GM19324 (cell line): ENCODE data around the gene FSD1L.
"Not testable (repeated sequence)": the region's sequence is repeated elsewhere in the genome, so short reads cannot be mapped to it uniquely, and the experiment has no call there.

Experiments
- ATAC-seq: cut with Tn5 transposase; IDR thresholded peaks from one replicate; pipeline ENCODE4 v1.9.1; 2021; ENCODE audit warnings: mild to moderate bottlenecking, moderate library complexity; ENCODE audit not compliant: unreplicated experiment, low FRiP score

FSD1L gene

DNA sequence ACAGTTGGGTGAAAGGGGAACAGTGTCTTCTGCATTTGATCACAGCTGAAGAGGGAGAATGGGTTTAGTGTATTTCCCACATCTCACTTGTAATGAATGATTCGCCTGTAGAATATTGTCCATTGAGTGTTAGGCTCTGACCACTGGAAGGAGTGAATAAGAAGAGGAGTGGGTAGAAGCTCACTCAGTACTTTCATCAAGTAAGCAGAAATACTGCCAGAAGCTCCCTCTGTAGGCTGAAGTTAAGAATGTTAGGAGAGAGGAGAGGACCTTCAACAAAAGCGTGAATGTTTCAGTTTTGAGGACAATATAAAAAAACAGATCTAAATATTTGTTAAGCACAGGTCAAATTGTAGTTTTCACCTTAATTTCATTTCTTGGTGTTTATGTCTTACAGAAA, 27.5 kb downstream of the FSD1L start:
- no peak for ATAC-seq

DNA sequence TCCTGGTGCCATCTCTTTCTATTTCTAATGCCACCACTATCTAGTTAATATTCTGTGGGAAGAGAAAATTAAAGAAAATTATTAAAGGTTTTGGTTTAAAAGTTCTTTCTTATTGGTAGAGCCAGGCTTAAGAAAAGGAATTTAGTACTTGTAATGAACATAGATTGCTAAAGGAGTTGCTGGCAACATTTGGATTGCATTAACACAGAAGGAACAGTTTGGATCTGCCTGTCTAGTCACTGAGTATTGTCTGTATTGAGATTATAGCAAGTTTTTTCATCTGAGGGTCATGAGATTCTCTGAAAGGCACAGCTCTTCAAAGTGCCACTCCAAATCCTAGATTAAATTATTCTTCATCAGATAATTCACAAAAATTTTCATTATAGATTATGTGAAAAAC, 32.0 kb downstream of the FSD1L start:
- ATAC-seq, result no peak

DNA sequence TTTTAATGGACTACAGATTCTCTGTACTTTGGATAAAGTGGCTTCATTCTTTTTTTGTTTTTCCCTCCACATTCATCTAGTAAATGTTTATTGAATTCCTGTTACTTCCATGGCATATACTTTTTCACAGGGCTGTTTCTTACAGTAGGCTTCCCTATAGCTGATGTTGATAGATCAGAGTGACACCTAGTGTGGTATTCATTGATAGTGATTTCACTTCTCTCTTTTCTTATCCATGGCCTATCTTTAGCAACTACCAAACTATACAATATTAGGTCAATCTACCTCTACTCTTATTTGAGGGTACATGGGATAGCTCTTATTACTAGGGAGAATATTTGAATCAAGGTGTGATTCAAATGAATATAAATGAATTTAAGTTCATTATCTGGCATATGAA, 35.8 kb downstream of the FSD1L start:
- ATAC-seq, result peak; percentile 61

DNA sequence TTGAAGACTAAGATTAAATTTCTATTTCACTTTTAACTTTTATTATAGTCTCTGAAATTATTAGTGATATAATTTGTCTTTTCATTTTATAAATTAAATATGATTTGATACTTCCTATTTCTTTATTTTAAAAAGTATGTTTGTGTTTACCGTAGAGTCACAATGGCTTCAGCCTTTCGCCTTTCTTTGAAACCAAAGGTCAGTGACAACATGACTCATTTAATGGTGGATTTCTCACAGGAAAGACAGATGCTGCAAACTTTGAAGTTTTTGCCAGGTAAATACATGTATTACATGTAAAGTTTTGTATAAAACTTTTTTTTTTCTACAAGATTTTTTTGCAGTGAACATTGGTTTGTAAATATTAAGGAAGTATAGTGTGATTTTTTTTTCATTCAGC, 36.4 kb downstream of the FSD1L start:
- no peak for ATAC-seq

GRCh38 chr9:105485131-105485530, 37.3 kb downstream of the FSD1L start:
- no peak for ATAC-seq

- no peak for ATAC-seq
Measured at GRCh38 chr9:105496826-105497225, 49.0 kb downstream of the FSD1L start.

DNA sequence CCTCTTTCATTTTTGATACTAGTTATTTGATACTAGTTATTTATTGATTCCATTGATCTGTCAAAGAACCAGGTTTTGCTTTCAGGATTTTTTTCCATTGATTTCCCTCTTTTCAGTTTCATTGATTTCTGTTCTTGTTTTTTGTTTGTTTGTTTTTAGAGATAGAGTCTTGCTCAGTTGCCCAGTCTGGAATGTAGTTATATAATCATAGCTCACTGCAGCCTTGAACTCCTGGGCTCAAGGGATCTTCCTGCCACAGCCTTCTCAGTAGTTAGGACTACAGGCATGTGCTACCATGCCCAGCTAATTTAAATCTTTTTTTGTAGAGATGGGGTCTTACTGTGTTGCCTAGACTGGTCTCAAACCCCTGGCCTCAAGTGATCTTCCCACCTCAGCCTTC, 49.9 kb downstream of the FSD1L start:
- ATAC-seq, result no peak

DNA sequence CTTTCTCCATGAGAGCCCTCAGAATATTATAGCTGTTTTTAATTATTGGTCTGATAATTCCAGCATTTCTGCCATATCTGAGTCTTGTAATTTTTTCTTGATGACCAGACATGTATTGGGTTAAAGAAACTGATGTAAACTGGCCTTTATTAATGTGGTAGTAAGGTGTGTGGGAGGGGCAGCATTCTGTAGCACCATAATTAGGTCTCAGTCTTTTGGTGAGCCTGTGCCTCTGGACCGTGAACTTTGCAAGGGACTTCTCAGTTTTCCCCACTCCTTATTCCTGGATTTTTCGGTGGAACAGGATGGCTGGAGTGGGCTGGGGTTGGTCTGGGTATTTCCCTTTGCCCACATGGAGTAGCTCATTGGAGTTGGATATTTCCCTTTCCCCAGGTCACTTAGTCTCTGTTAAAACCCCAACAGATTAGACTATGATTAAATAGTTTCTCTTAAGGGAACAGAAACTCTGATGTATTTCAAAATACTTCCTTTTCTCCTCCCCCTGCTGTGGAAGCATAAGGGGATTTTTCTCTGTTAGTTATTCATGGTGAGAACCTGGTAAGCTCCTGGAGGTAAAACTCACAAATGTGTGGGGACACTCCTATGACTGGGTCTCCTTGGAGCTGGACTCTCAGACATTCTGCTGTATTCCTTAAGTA, 52.4 kb downstream of the FSD1L start:
- ATAC-seq, result peak; percentile 76

GRCh38 chr9:105501414-105501813, 53.6 kb downstream of the FSD1L start:
- ATAC-seq, result no peak

- ATAC-seq, result no peak
Measured at GRCh38 chr9:105502276-105502675, 54.4 kb downstream of the FSD1L start.

DNA sequence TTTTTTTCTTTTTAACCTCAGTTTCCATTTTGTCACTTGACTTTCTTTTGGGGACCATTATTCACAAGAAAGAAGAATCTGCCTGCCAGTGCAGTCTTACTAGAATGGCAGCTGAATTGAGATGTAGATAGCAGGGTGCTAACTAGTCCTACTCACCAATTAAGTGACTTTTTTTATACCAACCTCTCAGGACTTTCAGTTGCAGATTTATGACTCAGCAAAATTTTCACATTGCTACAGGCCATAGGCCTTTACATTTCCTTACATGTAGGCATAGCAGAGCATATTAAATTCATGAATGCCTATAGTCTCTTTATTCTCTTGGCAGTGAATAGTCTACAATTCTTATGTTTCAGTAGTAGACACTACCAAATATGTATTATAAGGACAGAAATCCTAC, 56.0 kb downstream of the FSD1L start:
- no peak for ATAC-seq

DNA sequence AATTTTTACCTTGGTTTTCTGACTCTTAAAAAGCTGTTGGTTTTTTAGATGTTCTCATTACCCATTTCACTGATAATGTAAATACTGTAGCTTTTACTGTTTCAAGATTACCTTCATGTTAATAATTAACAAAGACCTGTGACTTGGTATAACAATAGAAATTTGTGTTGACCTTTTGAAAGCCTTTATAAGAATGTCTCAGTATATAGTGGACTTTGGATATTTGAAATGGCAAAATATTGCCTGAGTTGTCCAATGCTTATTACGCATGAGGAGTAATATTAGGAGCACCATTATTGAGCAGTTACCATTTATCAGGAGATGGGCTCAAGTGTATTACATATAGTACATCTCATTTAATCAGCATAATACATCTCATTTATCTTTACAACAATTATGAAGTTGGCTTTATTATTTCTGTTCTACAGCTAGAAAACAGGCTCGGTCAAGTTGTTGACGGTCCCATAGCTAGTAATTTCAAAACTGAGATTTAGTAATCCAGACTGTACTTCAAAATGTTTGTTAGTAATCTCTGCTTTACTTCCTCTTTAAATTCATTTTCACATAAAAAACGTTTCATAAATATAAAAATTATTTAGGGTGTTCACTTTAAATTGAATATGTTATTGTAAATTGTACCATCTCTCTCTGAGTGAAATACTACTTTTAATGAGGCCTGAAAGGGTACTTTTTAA, 59.4 kb downstream of the FSD1L start:
- ATAC-seq, result no peak

- ATAC-seq, result no peak
Measured at GRCh38 chr9:105508530-105508929, 60.7 kb downstream of the FSD1L start.

DNA sequence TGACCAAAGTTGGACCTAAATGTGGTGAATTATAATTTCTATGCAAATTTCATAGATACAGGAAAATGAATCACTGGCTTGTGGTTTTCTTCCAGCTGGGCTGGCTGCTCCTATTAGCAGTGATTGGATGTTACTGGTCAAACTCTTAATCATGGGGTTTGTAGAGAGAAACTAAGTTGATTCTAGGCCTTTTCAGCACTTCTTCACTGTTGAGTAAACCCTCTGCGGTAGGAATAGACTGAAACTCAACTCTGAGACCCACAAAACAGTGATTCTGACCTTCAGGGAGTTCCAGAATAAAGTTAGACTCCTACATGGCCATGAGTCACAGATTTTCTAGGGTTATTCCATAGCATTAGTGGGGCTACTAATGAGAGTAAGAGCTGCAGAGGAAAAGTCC, 62.2 kb downstream of the FSD1L start:
- no peak for ATAC-seq

- no peak for ATAC-seq
Measured at GRCh38 chr9:105511446-105511845, 63.6 kb downstream of the FSD1L start.

- ATAC-seq, result no peak
Measured at GRCh38 chr9:105515811-105516413, 68.1 kb downstream of the FSD1L start.

DNA sequence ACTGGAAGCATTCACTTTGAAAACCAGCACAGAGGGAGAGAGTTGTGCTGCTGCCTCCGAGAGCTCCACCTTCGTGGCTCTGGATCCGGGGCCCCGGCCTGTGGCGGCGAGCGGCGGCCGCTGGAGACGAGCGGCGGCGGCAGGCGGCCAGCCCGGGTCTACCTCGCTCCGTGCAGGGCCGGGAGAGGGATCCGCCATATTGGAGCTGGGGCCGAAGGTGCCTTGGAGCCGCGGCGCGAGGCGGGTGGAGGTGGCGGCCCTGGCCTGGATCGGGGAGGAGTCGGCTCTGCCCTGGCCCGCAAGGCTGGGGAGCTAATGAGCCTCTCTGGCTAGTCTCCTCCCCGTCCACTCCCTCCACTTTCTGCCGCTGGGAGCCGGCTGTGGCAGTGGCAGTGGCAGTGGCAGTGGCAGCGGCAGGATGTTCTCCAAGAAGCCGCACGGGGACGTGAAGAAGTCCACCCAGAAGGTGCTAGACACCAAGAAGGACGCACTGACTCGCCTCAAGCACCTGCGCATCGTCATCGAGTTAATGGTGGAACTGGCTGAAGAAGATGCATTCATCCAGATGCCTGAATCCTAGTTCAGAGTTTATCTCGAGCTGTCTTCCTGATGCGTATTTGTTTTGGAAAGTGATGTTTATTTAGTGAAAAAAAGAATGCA, 72.0 kb downstream of the FSD1L start:
- not testable (repeated sequence) for ATAC-seq

DNA sequence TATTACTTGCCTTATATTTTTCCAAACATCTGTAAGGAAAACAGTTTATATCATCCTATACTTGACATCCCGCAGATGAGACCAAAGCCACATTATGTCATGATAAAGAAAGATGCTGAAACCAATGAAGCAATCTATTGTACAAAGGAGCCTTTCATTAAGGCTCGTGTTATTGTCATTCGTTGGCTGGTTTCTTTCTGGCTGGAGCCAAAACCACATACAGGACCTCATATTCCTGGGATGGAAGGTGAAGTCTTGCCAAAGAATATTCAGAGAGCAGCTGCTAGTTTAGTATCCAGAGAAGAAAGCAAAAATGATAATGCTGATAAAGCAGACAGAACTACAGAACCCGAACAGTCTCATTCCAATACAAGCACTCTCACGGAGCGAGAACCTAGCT, 73.2 kb downstream of the FSD1L start:
- not testable (repeated sequence) for ATAC-seq

- not testable (repeated sequence) for ATAC-seq
Measured at GRCh38 chr9:105522618-105523385, 75.0 kb downstream of the FSD1L start.

GRCh38 chr9:105531530-105531929, 83.7 kb downstream of the FSD1L start:
- ATAC-seq, result no peak
